NOMO-1 treated with DMSO at 0.1 percent for 48 hours (cell line): Measurements from ENCODE around the gene SLC35D3.
"Not testable (repeated sequence)": the region's sequence is repeated elsewhere in the genome, so short reads cannot be mapped to it uniquely, and the experiment has no call there.

Experiments
- DNase-seq: peaks from one replicate; lab custom pipeline; 2025; ENCODE audit not compliant: unreplicated experiment; lab: John Stamatoyannopoulos, UW

SLC35D3 gene

DNA sequence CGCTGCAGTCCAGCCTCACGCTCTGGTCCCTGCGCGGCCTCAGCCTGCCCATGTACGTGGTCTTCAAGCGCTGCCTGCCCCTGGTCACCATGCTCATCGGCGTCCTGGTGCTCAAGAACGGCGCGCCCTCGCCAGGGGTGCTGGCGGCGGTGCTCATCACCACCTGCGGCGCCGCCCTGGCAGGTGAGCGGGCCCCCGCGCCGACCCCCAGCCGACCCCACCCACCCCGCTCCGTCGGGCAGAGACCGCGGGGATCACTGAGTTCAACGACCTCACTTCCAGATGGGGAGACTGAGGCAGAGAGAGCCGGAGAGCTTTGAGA, 545 bp downstream of the SLC35D3 start:
- no peak for DNase-seq

- no peak for DNase-seq
These were observed 1.2 kb downstream of the SLC35D3 start for GRCh38 chr6:136923116-136923953.

DNA sequence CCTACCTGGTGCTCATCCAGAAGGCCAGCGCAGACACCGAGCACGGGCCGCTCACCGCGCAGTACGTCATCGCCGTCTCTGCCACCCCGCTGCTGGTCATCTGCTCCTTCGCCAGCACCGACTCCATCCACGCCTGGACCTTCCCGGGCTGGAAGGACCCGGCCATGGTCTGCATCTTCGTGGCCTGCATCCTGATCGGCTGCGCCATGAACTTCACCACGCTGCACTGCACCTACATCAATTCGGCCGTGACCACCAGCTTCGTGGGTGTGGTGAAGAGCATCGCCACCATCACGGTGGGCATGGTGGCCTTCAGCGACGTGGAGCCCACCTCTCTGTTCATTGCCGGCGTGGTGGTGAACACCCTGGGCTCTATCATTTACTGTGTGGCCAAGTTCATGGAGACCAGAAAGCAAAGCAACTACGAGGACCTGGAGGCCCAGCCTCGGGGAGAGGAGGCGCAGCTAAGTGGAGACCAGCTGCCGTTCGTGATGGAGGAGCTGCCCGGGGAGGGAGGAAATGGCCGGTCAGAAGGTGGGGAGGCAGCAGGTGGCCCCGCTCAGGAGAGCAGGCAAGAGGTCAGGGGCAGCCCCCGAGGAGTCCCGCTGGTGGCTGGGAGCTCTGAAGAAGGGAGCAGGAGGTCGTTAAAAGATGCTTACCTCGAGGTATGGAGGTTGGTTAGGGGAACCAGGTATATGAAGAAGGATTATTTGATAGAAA, 2.0 kb downstream of the SLC35D3 start:
- no peak for DNase-seq

GRCh38 chr6:136926383-136926782, 4.3 kb downstream of the SLC35D3 start:
- DNase-seq: no peak

- DNase-seq: no peak
These were observed 5.2 kb downstream of the SLC35D3 start for GRCh38 chr6:136927292-136927691.

DNA sequence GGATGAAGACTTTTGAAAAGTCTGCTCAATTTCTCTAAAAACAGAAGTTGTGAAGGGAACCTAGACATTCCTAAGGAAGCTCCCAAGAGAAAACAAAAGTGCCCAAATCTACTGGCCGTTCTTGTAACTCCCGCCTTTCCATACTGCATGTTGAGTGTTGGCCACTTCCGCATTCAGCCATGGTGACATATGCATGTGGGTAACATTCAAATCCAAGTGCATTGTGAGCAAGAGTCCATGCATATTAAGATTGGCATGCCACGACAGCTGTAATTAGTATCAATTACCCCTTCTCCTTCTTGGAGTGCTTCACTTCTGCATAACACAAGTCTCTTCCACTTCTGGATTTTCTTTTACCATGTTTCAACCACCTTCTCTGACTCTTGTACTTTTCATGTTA, 8.4 kb downstream of the SLC35D3 start:
- DNase-seq: no peak

DNA sequence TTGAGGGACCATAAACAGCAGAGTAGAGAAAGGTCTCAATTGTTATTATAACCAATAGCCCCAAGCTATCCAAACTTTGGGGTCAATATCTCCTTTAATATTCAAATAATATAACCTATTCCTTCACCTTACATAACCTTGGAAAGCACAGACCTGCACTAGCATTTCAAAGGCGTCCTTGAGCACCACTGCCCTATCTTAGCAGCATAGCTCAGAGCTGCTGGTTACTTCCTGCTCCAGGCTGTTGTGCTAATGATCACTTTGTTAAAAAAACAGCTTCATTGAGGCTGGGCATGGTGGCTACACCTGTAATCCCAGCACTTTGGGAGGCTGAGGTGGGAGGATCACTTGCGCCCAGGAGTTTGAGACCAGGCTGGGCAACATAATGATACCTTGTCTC, 10.5 kb downstream of the SLC35D3 start:
- DNase-seq: no peak

DNA sequence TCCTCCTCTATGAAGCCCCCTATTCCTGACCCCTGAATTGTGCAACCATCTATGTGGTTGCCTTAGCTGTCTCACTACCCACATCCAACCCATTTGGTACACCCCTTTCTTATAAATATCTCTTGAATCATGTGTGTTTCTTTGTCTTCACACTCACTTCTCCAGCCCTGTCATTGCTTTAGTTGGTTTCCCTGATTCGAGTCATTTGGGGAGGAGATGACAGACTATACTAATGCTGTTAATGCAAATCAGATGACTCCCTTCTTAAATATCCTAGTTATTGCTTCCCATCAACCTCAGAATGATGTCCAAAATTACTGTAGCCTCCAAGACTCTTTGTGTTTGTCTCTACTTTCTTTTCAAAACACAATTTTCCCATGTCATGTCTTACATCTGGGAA, 23.0 kb downstream of the SLC35D3 start:
- DNase-seq: no peak

GRCh38 chr6:136945711-136946121, 23.6 kb downstream of the SLC35D3 start:
- DNase-seq: no peak

DNA sequence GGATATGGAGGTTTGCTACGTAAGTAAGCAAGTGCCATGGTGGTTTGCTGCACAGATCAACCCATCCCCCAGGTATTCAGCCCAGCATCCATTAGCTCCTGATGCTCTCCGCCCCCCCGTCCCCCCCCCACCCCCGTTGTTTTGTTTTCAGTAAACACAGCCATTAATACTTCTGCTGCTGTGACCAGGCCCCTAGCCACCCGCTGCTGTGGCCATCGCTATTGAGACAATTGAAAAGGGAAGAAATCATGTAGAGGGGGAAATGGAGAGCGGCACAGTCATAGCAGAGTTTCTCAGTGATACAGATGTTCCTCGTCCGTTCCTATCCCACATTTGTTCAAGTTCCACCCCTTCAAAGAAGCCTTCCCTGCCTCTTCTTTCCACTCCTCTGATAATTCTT, 24.9 kb downstream of the SLC35D3 start:
- DNase-seq: no peak

GRCh38 chr6:136949957-136950356, 27.9 kb downstream of the SLC35D3 start:
- DNase-seq: not testable (repeated sequence)

GRCh38 chr6:136950436-136951126, 28.5 kb downstream of the SLC35D3 start:
- no peak for DNase-seq

DNA sequence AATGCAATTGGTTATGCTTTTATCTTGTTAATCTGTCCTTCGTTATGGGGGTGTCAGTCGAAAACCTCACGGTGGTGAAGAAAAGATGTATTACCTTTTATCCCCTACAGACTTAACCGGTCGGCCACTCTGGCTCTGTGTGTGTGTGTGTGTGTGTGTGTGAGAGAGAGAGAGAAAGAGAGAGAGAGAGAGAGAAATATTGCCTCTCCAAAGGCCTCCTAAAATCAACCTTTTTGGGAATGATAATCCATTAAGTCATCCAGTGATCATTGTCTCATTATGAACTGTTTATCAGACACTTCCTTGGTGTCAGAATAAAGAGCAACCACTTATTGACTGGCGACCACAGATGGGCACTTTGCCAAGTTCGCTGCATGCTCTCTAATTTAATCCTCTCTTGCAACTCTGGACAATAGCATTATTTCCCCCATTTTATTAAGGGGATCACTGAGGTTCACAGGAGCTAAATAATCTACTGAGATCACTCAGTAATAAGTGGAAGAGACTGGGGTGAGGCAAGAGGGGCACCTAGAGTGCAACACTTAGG, 30.7 kb downstream of the SLC35D3 start:
- DNase-seq: no peak

DNA sequence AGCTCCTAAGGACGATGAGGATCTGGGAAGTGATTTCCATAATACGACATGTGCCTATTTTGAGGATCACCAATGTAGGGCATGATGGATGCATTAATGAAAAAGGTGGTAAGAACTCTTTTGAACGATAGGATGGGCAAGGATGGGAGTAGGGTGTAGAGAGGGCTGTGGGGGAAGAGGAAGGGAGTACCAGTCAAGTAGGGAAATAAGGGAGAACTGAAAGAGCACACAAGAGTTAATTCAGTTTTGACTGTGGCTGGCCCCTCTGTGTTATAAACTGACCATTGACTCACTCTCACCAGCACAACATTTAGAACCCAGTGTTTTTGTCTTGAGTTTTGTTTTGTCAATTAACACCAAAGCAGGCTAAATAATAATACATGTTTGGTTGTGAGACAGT, 33.0 kb downstream of the SLC35D3 start:
- DNase-seq: no peak

DNA sequence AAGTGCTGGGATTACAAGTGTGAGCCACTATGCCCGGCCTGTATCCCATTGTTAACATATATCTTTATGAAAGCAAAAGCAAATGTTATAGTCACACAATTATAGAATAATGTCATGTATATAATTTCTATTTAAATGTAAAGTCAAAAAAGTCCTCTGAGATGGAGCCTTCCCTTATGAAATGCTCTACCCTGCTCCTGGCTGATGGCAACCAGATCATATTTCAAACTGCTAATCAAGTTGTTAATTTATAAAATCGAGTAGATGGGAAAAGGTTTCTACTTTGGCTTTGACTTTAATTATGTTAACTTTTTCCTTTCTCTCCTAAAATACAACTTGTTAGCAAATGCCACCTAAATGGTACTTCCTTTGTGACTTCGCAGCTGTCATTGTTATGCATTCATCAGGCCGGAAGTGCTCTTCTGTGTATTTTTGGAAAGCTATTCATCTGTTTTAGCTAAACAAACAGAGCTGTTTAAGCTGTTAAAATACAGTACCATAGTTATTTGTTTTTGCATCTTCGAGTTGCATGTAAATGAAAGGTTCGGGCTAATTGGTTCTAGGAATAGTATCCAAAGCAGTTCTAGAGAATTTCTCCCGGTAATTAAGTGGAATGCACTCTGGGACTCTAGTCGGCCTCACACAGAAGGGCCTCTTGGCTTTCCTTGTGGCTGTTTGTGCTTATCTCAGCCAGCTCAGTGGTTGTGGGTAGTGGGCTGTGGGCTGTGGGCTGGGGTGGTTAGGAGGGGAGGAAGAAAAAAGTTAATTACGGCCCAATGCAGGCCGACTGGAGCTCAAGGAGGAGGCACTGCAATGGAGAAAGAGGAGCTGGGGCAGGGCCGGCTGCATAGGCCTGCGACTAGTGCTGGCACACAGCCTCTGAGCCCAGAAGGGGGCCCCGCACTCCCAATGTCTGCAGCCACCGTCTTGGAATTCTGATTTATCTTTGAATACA, 34.8 kb downstream of the SLC35D3 start:
- no peak for DNase-seq

DNA sequence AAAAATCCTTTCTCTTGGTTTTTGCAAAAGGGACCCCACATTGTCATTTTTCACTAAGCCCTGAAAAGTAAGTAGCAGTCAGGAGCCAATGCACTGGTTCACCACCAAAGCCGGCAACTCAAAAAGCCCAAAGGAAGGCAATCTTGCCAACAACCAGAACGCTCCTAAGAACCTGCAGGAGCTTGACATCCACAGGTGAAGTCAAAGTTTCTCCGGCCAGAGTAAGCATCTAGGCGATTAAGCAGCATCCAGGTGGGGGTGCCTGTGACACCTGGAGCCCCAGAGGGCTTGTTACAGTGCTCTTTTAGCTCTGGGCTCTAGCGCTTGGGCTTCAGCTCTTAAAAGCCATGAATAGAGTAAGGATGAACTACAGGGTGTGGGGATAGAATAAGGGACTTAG, 36.1 kb downstream of the SLC35D3 start:
- no peak for DNase-seq

- DNase-seq: no peak
These were observed 37.4 kb downstream of the SLC35D3 start for GRCh38 chr6:136959471-136959891.

- not testable (repeated sequence) for DNase-seq
These were observed 37.8 kb downstream of the SLC35D3 start for GRCh38 chr6:136959935-136960334.

GRCh38 chr6:136960781-136961180, 38.7 kb downstream of the SLC35D3 start:
- DNase-seq: no peak

DNA sequence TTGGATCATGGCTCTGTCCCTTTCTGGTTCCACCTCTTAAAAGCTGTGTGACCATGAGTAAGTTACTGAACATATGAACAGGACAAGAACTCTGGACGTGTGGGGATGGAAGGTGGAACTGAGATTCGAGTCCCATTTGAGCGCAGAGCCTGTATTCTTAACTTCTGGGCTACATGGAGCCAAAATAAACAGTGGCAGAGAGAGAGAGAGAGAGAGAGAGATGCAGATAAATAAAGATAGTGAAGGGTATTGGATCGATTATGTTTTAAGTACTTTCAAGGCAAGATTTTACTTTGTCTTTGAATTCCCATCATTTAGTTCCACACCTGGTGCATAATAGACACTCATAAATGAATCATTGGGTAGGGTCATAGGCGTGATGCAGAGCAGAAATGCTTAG, 39.7 kb downstream of the SLC35D3 start:
- DNase-seq: no peak

DNA sequence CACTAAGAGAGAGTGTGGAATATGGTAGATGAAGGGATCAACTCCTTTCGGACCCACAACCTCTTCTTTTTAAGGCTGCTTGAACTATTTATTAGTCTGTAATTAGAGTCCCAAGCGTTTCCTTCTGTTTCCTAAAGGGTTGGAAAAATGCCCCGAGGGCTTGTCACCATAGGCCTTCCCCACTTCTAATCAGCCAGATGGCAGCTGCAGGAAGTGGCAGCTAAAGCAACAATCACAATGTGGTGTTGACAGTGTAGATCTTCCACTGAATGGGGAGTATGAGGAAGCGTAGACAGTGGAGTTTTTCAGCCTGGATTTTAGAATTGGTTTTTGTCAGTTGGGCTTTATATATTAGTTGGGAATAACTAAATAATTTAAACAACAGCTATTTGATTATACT, 40.6 kb downstream of the SLC35D3 start:
- no peak for DNase-seq
